Activated naive CD8-positive, alpha-beta T cell treated with anti-CD3 and anti-CD28 coated beads for 36 hours (primary cell): ENCODE measurements around the gene TRIM41. TPM values are rescaled to one million over a fixed set of nuclear protein-coding genes. Genes with fewer than 3 reads are reported as not detected.

Experiments
- DNase-seq: peaks from one replicate; pipeline ENCODE4 v3.0.0; 2021
- H3K27ac Mint-ChIP-seq: one replicate; pipeline ENCODE4 v1.8.0; 2022; ENCODE audit warnings: mild to moderate bottlenecking, moderate library complexity, mixed read lengths
- H3K27me3 Mint-ChIP-seq: one replicate; pipeline ENCODE4 v1.8.0; 2022; ENCODE audit warnings: mild to moderate bottlenecking, mixed read lengths
- H3K36me3 Mint-ChIP-seq: one replicate; pipeline ENCODE4 v1.8.0; 2021; ENCODE audit warnings: mild to moderate bottlenecking, mixed read lengths
- H3K4me1 Mint-ChIP-seq: one replicate; pipeline ENCODE4 v1.8.0; 2021; ENCODE audit warnings: mixed read lengths
- H3K4me3 Mint-ChIP-seq: one replicate; pipeline ENCODE4 v1.8.0; 2022; ENCODE audit warnings: mild to moderate bottlenecking, moderate library complexity, mixed read lengths
- H3K9me3 Mint-ChIP-seq: one replicate; pipeline ENCODE4 v1.8.0; 2022; ENCODE audit warnings: mixed read lengths
- total RNA-seq, 2 experiments: library from RNA; stranded (reverse); gene quantifications; one replicate each; pipeline ENCODE4 v1.2.3, GENCODE V29; 2021

Gene TRIM41
- total RNA-seq, 2 experiments from 2014 or later, result 34.2 to 37.6 TPM

- H3K4me1 Mint-ChIP-seq, result peaks cover 31% of the 10 kb centered on the region
- H3K27ac Mint-ChIP-seq, result peak overlapping the region; percentile 21
- no peak overlapping the region for H3K4me3 Mint-ChIP-seq
- H3K9me3 Mint-ChIP-seq, result no peaks in the 10 kb centered on the region
- H3K27me3 Mint-ChIP-seq, result no peaks in the 10 kb centered on the region
- no peak for DNase-seq
- peaks cover 17% of the 10 kb centered on the region for H3K36me3 Mint-ChIP-seq
Measured at GRCh38 chr5:181230551-181230950, 7.5 kb downstream of the TRIM41 start.

GRCh38 chr5:181231432-181231831 is 8.4 kb downstream of the TRIM41 start:
- peaks cover 25% of the 10 kb centered on the region for H3K4me1 Mint-ChIP-seq
- no peaks in the 10 kb centered on the region for H3K9me3 Mint-ChIP-seq
- no peak overlapping the region for H3K4me3 Mint-ChIP-seq
- no peak for DNase-seq
- no peaks in the 10 kb centered on the region for H3K27me3 Mint-ChIP-seq
- no peak overlapping the region for H3K27ac Mint-ChIP-seq
- H3K36me3 Mint-ChIP-seq, result peaks cover 20% of the 10 kb centered on the region

DNA sequence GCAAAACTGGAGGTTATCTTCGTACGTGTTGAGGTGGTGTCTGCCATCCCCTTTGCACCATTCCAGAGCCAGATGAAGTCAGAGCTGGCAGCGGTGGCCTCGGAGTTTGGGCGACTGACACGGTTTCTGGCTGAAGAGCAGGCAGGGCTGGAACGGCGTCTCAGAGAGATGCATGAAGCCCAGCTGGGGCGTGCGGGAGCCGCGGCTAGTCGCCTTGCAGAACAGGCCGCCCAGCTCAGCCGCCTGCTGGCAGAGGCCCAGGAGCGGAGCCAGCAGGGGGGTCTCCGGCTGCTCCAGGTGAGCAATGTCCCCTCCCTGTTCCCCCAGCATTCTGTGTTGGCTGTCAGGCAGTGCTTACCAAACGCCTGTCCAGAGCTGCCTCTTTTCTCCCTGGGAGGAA is 9.5 kb downstream of the TRIM41 start:
- H3K27me3 Mint-ChIP-seq, result no peaks in the 10 kb centered on the region
- H3K4me1 Mint-ChIP-seq, result peaks cover 30% of the 10 kb centered on the region
- no peak overlapping the region for H3K27ac Mint-ChIP-seq
- peaks cover 29% of the 10 kb centered on the region for H3K36me3 Mint-ChIP-seq
- no peak overlapping the region for H3K4me3 Mint-ChIP-seq
- H3K9me3 Mint-ChIP-seq, result no peaks in the 10 kb centered on the region
- no peak for DNase-seq

GRCh38 chr5:181233088-181233800 is 10.2 kb downstream of the TRIM41 start:
- peaks cover 4% of the 10 kb centered on the region for H3K27me3 Mint-ChIP-seq
- H3K4me1 Mint-ChIP-seq, result peaks cover 36% of the 10 kb centered on the region
- H3K4me3 Mint-ChIP-seq, result no peak overlapping the region
- H3K27ac Mint-ChIP-seq, result peak overlapping the region; percentile 59
- H3K36me3 Mint-ChIP-seq, result peaks cover 36% of the 10 kb centered on the region
- no peak for DNase-seq
- no peaks in the 10 kb centered on the region for H3K9me3 Mint-ChIP-seq

DNA sequence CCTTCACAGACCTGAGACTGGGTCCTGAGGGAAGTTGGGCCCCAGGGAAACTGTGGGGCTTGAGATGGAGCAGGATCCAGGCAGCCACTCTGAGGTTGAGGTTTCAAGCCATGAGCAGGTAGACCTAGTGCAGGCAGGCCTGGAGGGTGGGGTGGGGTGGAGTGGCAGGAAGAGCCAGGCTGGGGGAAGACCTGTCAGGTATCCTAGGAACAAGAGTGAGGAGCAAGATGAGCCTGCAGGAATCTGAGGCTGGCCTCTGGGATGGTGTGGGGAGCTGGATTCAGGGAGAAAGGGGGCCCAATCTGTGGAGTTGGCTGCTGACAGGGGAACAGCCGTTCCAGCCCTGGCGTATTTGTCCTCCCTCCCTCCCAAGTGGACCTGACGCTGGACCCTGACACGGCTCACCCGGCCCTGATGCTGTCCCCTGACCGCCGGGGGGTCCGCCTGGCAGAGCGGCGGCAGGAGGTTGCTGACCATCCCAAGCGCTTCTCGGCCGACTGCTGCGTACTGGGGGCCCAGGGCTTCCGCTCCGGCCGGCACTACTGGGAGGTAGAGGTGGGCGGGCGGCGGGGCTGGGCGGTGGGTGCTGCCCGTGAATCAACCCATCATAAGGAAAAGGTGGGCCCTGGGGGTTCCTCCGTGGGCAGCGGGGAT is 10.8 kb downstream of the TRIM41 start:
- Mint-ChIP-seq H3K4me3 (no peak overlapping the region), H3K27me3 (peaks cover 7% of the 10 kb centered on the region), H3K9me3 (no peaks in the 10 kb centered on the region), H3K36me3 (peaks cover 41% of the 10 kb centered on the region), H3K27ac (no peak overlapping the region), H3K4me1 (peaks cover 42% of the 10 kb centered on the region)
- DNase-seq, result no peak

GRCh38 chr5:181234455-181235306 is 11.6 kb downstream of the TRIM41 start:
- H3K4me3 Mint-ChIP-seq, result peak overlapping the region; percentile 33
- peaks cover 43% of the 10 kb centered on the region for H3K36me3 Mint-ChIP-seq
- H3K4me1 Mint-ChIP-seq, result peaks cover 40% of the 10 kb centered on the region
- no peak for DNase-seq
- no peaks in the 10 kb centered on the region for H3K9me3 Mint-ChIP-seq
- peak overlapping the region; percentile 77 for H3K27ac Mint-ChIP-seq
- H3K27me3 Mint-ChIP-seq, result peaks cover 7% of the 10 kb centered on the region

GRCh38 chr5:181235323-181235688 is 12.2 kb downstream of the TRIM41 start:
- DNase-seq, result no peak
- Mint-ChIP-seq H3K27ac (peak overlapping the region; percentile 77), H3K27me3 (peaks cover 7% of the 10 kb centered on the region), H3K4me1 (peaks cover 36% of the 10 kb centered on the region), H3K4me3 (peak overlapping the region; percentile 11), H3K36me3 (peaks cover 46% of the 10 kb centered on the region), H3K9me3 (no peaks in the 10 kb centered on the region)

GRCh38 chr5:181235689-181236366 is 12.7 kb downstream of the TRIM41 start:
- peaks cover 33% of the 10 kb centered on the region for H3K4me1 Mint-ChIP-seq
- no peak for DNase-seq
- H3K27me3 Mint-ChIP-seq, result peaks cover 7% of the 10 kb centered on the region
- H3K4me3 Mint-ChIP-seq, result peak overlapping the region; percentile 11
- H3K9me3 Mint-ChIP-seq, result no peaks in the 10 kb centered on the region
- H3K36me3 Mint-ChIP-seq, result peaks cover 51% of the 10 kb centered on the region
- H3K27ac Mint-ChIP-seq, result peak overlapping the region; percentile 77

DNA sequence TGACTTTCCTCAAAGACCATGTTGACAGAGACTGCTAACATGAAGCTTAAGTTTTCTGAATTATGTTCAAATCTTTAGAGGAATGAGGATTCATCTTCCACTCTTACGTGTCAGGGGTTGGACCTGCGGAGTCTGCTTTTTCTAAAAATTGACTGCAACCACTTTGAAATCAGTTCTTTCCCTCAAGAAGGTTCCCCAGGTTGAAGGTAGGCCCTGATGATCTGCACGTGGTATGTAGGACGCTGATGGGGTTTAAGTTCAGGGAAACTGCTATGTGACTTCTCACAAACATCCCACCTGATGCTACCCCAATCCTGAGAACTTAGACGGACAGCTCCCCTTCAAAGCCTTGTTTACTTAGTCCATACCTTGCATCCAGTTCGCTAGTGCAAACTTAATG is 13.4 kb downstream of the TRIM41 start:
- peaks cover 10% of the 10 kb centered on the region for H3K27me3 Mint-ChIP-seq
- H3K4me1 Mint-ChIP-seq, result peaks cover 37% of the 10 kb centered on the region
- H3K27ac Mint-ChIP-seq, result peak overlapping the region; percentile 77
- no peaks in the 10 kb centered on the region for H3K9me3 Mint-ChIP-seq
- peaks cover 58% of the 10 kb centered on the region for H3K36me3 Mint-ChIP-seq
- no peak overlapping the region for H3K4me3 Mint-ChIP-seq
- no peak for DNase-seq

GRCh38 chr5:181236954-181237641 is 14.0 kb downstream of the TRIM41 start:
- Mint-ChIP-seq H3K9me3 (no peaks in the 10 kb centered on the region), H3K4me3 (no peak overlapping the region), H3K36me3 (peaks cover 64% of the 10 kb centered on the region), H3K27me3 (peaks cover 17% of the 10 kb centered on the region), H3K27ac (peak overlapping the region; percentile 77), H3K4me1 (peaks cover 42% of the 10 kb centered on the region)
- DNase-seq, result no peak

DNA sequence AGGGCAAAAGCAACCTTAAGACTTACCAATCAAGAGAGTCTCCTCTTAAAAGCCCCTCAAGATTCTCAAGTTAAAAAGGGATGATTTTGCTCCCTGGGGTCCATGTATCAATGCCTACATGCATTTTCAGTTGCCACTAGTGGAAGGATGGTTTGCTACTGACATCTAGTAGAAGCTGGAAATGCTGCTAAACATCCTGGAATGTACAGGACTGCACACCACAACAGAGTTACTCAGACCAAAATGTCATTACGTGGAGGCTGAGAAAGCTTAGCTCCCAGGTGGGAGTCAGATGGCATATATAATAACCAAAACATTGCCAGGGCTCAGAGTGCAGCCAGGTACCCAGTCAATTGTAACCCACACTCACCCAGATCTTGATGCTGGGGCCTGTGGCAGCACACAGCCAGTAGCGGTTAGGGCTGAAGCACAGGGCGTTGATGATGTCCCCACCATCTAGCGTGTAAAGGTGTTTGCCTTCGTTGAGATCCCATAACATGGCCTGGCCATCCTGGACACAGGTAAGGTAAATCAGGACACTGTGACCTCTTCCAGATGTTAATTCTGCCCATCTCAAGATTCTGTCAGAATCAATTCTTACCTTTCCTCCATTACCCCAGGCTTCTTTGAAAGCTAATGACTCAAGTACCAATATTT is 14.8 kb downstream of the TRIM41 start:
- no peak for DNase-seq
- H3K4me1 Mint-ChIP-seq, result peaks cover 42% of the 10 kb centered on the region
- peak overlapping the region; percentile 80 for H3K27ac Mint-ChIP-seq
- peak overlapping the region; percentile 47 for H3K4me3 Mint-ChIP-seq
- peaks cover 72% of the 10 kb centered on the region for H3K36me3 Mint-ChIP-seq
- peaks cover 17% of the 10 kb centered on the region for H3K27me3 Mint-ChIP-seq
- no peaks in the 10 kb centered on the region for H3K9me3 Mint-ChIP-seq

GRCh38 chr5:181239062-181239663 is 16.1 kb downstream of the TRIM41 start:
- Mint-ChIP-seq H3K36me3 (peaks cover 83% of the 10 kb centered on the region), H3K27ac (peak overlapping the region; percentile 80), H3K27me3 (peaks cover 17% of the 10 kb centered on the region), H3K4me1 (peaks cover 42% of the 10 kb centered on the region), H3K4me3 (peak overlapping the region; percentile 68), H3K9me3 (no peaks in the 10 kb centered on the region)
- no peak for DNase-seq

- H3K27ac Mint-ChIP-seq, result peak overlapping the region; percentile 99
- peaks cover 50% of the 10 kb centered on the region for H3K4me1 Mint-ChIP-seq
- DNase-seq, result peak; percentile 60
Measured at GRCh38 chr5:181241393-181241975, 18.4 kb downstream of the TRIM41 start.

More at GRCh38 chr5:181241393-181241975, 18.4 kb downstream of the TRIM41 start:
- H3K27me3 Mint-ChIP-seq, result peaks cover 17% of the 10 kb centered on the region
- H3K9me3 Mint-ChIP-seq, result no peaks in the 10 kb centered on the region
- H3K36me3 Mint-ChIP-seq, result peaks cover 71% of the 10 kb centered on the region
- peak overlapping the region; percentile 99 for H3K4me3 Mint-ChIP-seq
